HFFc6 (cell line): ENCODE data around the gene SMIM27. TPM values are rescaled to one million over a fixed set of nuclear protein-coding genes. Genes with fewer than 3 reads are reported as not detected.

ENCODE experiments used
- DNase-seq: peaks from one replicate; pipeline ENCODE4 v3.0.0-alpha.2; 2018
- H3K27ac Mint-ChIP-seq: 2 replicates; pipeline ENCODE4 v1.8.0; 2020; ENCODE audit warnings: mild to moderate bottlenecking, mixed read lengths
- H3K27me3 Mint-ChIP-seq: 2 replicates; pipeline ENCODE4 v1.8.0; 2021; ENCODE audit warnings: mild to moderate bottlenecking, moderate library complexity, mixed read lengths; ENCODE audit not compliant: insufficient read depth
- H3K36me3 Mint-ChIP-seq: 2 replicates; pipeline ENCODE4 v1.8.0; 2021; ENCODE audit warnings: low read depth, mixed read lengths
- H3K4me1 Mint-ChIP-seq: 2 replicates; pipeline ENCODE4 v1.8.0; 2020; ENCODE audit warnings: low read depth, mixed read lengths
- H3K4me3 Mint-ChIP-seq: 2 replicates; pipeline ENCODE4 v1.8.0; 2020; ENCODE audit warnings: mild to moderate bottlenecking, moderate library complexity, mixed read lengths
- H3K9me3 Mint-ChIP-seq: 2 replicates; pipeline ENCODE4 v1.8.0; 2020; ENCODE audit warnings: mild to moderate bottlenecking, mixed read lengths
- CTCF ChIP-seq: fragments of 200-600 bp; sonication (generic); IDR thresholded peaks from 2 replicates; pipeline ENCODE4 v1.5.0; 2021; ENCODE audit warnings: antibody characterized with exemption, mild to moderate bottlenecking
- total RNA-seq, 6 experiments: library from RNA; stranded (reverse); fragmentation: NEBNext Ultra II Directional; extraction: Animal tissue kit (Norgen Biotek cat#: 25700); gene quantifications; 2 replicates in 1 of 6; 3 replicates in 5 of 6; pipeline ENCODE4 v1.2.3, GENCODE V29; 2021

Gene SMIM27
- total RNA-seq, 6 experiments from 2014 or later = 11.4 to 16.8 (median 14.0) TPM

GRCh38 chr9:32584784-32585183 is 32.7 kb downstream of the SMIM27 start:
- no peak for DNase-seq
- H3K9me3 Mint-ChIP-seq = no peaks in the 10 kb centered on the region

GRCh38 chr9:32587901-32588300 is 35.8 kb downstream of the SMIM27 start:
- Mint-ChIP-seq H3K9me3 (no peaks in the 10 kb centered on the region), H3K36me3 (no peaks in the 10 kb centered on the region), H3K4me3 (no peak overlapping the region), H3K27me3 (peaks cover 5% of the 10 kb centered on the region; the same call in 1 of the 2 replicates), H3K27ac (no peak overlapping the region), H3K4me1 (peaks cover 19% of the 10 kb centered on the region)
- DNase-seq = no peak
- peak; percentile 26; the same call in 1 of the 2 replicates for TF ChIP-seq CTCF

More at GRCh38 chr9:32584784-32585183, 32.7 kb downstream of the SMIM27 start:
- H3K4me1 Mint-ChIP-seq = peaks cover 26% of the 10 kb centered on the region
- H3K27ac Mint-ChIP-seq = no peak overlapping the region
- no peak overlapping the region for H3K4me3 Mint-ChIP-seq
- no peaks in the 10 kb centered on the region for H3K36me3 Mint-ChIP-seq
- H3K27me3 Mint-ChIP-seq = peaks cover 5% of the 10 kb centered on the region; the same call in 1 of the 2 replicates
- TF ChIP-seq CTCF = no peak

GRCh38 chr9:32589083-32589723 is 37.1 kb downstream of the SMIM27 start:
- peak; percentile 78 for TF ChIP-seq CTCF
- DNase-seq = peak; percentile 45
- H3K27me3 Mint-ChIP-seq = peaks cover 5% of the 10 kb centered on the region; the same call in 1 of the 2 replicates
- no peaks in the 10 kb centered on the region for H3K36me3 Mint-ChIP-seq
- no peak overlapping the region for H3K27ac Mint-ChIP-seq
- H3K4me3 Mint-ChIP-seq = no peak overlapping the region
- no peaks in the 10 kb centered on the region for H3K9me3 Mint-ChIP-seq
- H3K4me1 Mint-ChIP-seq = peaks cover 19% of the 10 kb centered on the region

GRCh38 chr9:32590476-32590875 is 38.3 kb downstream of the SMIM27 start:
- H3K27me3 Mint-ChIP-seq = peaks cover 1% of the 10 kb centered on the region; the same call in 1 of the 2 replicates
- DNase-seq = no peak
- no peaks in the 10 kb centered on the region for H3K36me3 Mint-ChIP-seq
- no peaks in the 10 kb centered on the region for H3K9me3 Mint-ChIP-seq
- TF ChIP-seq CTCF = no peak
- H3K27ac Mint-ChIP-seq = no peak overlapping the region
- no peak overlapping the region for H3K4me3 Mint-ChIP-seq
- peaks cover 9% of the 10 kb centered on the region for H3K4me1 Mint-ChIP-seq

GRCh38 chr9:32590898-32591297 is 38.8 kb downstream of the SMIM27 start:
- H3K27me3 Mint-ChIP-seq = no peaks in the 10 kb centered on the region
- H3K9me3 Mint-ChIP-seq = no peaks in the 10 kb centered on the region
- peaks cover 7% of the 10 kb centered on the region for H3K4me1 Mint-ChIP-seq
- H3K36me3 Mint-ChIP-seq = no peaks in the 10 kb centered on the region
- DNase-seq = peak; percentile 5
- TF ChIP-seq CTCF = no peak
- no peak overlapping the region; the same call in 1 of the 2 replicates for H3K4me3 Mint-ChIP-seq
- no peak overlapping the region for H3K27ac Mint-ChIP-seq
